Trophoblast cell (in vitro differentiated cells and primary cell): ENCODE results near the gene CPEB1.
A peak's percentile ranks its signal among the peaks of the same experiment; 100 is the strongest.

Experiments
- DNase-seq, 2 donors: peaks; one replicate each; pipeline ENCODE4 v3.0.0-alpha.2; 2016
- H2AFZ ChIP-seq: 2 replicates; pipeline ENCODE4 v1.6.1; 2013; ENCODE audit warnings: low read length, moderate library complexity, mild to moderate bottlenecking; ENCODE audit not compliant: insufficient read depth, poor library complexity
- H2AK5ac ChIP-seq: 2 replicates; pipeline ENCODE4 v1.6.1; 2013; ENCODE audit warnings: mild to moderate bottlenecking, low read length
- H2BK120ac ChIP-seq: 2 replicates; pipeline ENCODE4 v1.6.1; 2013; ENCODE audit warnings: low read length, mild to moderate bottlenecking, moderate library complexity; ENCODE audit not compliant: insufficient read depth, poor library complexity
- H2BK12ac ChIP-seq: 2 replicates; pipeline ENCODE4 v1.6.1; 2013; ENCODE audit warnings: mild to moderate bottlenecking, low read length, moderate library complexity
- H2BK5ac ChIP-seq: 2 replicates; pipeline ENCODE4 v1.6.1; 2013; ENCODE audit warnings: low read length, low read depth, moderate library complexity, mild to moderate bottlenecking; ENCODE audit not compliant: poor library complexity
- H3K14ac ChIP-seq: 2 replicates; pipeline ENCODE4 v1.6.1; 2013; ENCODE audit warnings: mild to moderate bottlenecking, low read length
- H3K18ac ChIP-seq: 2 replicates; pipeline ENCODE4 v1.6.1; 2013; ENCODE audit warnings: mild to moderate bottlenecking, low read length
- H3K23ac ChIP-seq: 2 replicates; pipeline ENCODE4 v1.6.1; 2013; ENCODE audit warnings: low read length
- H3K27ac ChIP-seq: 2 replicates; pipeline ENCODE4 v1.5.1; 2013; ENCODE audit warnings: low read depth, mild to moderate bottlenecking, inconsistent platforms, low read length, moderate library complexity
- H3K27me3 ChIP-seq: 2 replicates; pipeline ENCODE4 v1.6.1; 2013; ENCODE audit warnings: inconsistent platforms, mild to moderate bottlenecking, low read length, moderate library complexity; ENCODE audit not compliant: insufficient read depth
- H3K36me3 ChIP-seq, 2 experiments: 1 replicate in 1 of 2; 2 replicates in 1 of 2; pipeline ENCODE4 v1.6.1; 2013; ENCODE audit warnings: low read length in 2 of 2, mild to moderate bottlenecking in 2 of 2, moderate library complexity in 1 of 2; ENCODE audit not compliant: insufficient read depth in 2 of 2, control insufficient read depth in 1 of 2
- H3K4ac ChIP-seq: 2 replicates; pipeline ENCODE4 v1.6.1; 2013; ENCODE audit warnings: low read depth, mild to moderate bottlenecking, low read length, moderate library complexity
- H3K4me1 ChIP-seq, 2 experiments: 1 replicate in 1 of 2; 2 replicates in 1 of 2; pipeline ENCODE4 v1.6.1; 2013; ENCODE audit warnings: low read length in 2 of 2, mild to moderate bottlenecking in 2 of 2, moderate library complexity in 1 of 2; ENCODE audit not compliant: insufficient read depth in 2 of 2, control insufficient read depth in 1 of 2
- H3K4me2 ChIP-seq: 2 replicates; pipeline ENCODE4 v1.6.1; 2013; ENCODE audit warnings: inconsistent platforms, mild to moderate bottlenecking, low read length, moderate library complexity
- H3K4me3 ChIP-seq: 2 replicates; pipeline ENCODE4 v1.5.1; 2013; ENCODE audit warnings: mild to moderate bottlenecking, low read depth, low read length, inconsistent platforms
- H3K79me1 ChIP-seq: one replicate; pipeline ENCODE4 v1.6.1; 2013; ENCODE audit warnings: low read length
- H3K79me2 ChIP-seq: 2 replicates; pipeline ENCODE4 v1.6.1; 2013; ENCODE audit warnings: low read length, mild to moderate bottlenecking; ENCODE audit not compliant: control insufficient read depth, insufficient read depth, poor library complexity
- H3K9ac ChIP-seq: 2 replicates; pipeline ENCODE4 v1.6.1; 2013; ENCODE audit warnings: mild to moderate bottlenecking, low read length
- H3K9me3 ChIP-seq: 2 replicates; pipeline ENCODE4 v1.6.1; 2013; ENCODE audit warnings: low read depth, mild to moderate bottlenecking, control low read depth, inconsistent platforms, low read length; ENCODE audit not compliant: insufficient read depth
- H4K12ac ChIP-seq: 2 replicates; pipeline ENCODE4 v1.6.1; 2013; ENCODE audit warnings: low read depth, mild to moderate bottlenecking, low read length, moderate library complexity
- H4K8ac ChIP-seq: 2 replicates; pipeline ENCODE4 v1.6.1; 2013; ENCODE audit warnings: low read depth, mild to moderate bottlenecking, low read length, moderate library complexity
- H4K91ac ChIP-seq: one replicate; pipeline ENCODE4 v1.6.1; 2013; ENCODE audit warnings: low read depth, mild to moderate bottlenecking, low read length, moderate library complexity
- WGBS: extraction: QIAGEN DNeasy Blood & Tissue Kit; methylation state at CpG from one replicate; pipeline ENCODE4 v1.1.7; 2013; ENCODE audit warnings: missing lambda C conversion rate; ENCODE audit not compliant: insufficient read length, insufficient coverage; ENCODE audit errors: extremely low coverage; 5-methylcytosine and 5-hydroxymethylcytosine counted together

Gene CPEB1

GRCh38 chr15:82663186-82663600, 16.0 kb upstream of the CPEB1 start:
- Histone ChIP-seq H2BK12ac (no peak overlapping the region), H3K4me3 (no peak overlapping the region), H3K4me1 (no peaks in the 10 kb centered on the region), H4K8ac (no peak overlapping the region), H3K23ac (no peak overlapping the region), H2BK5ac (no peak overlapping the region), H3K79me2 (no peaks in the 10 kb centered on the region), H4K91ac (no peak overlapping the region), H3K4me2 (no peak overlapping the region), H3K4ac (no peak overlapping the region), H4K12ac (no peak overlapping the region), H2BK120ac (no peak overlapping the region), H3K9ac (no peak overlapping the region), H3K14ac (no peak overlapping the region), H2AFZ (no peak overlapping the region), H3K79me1 (no peaks in the 10 kb centered on the region), H3K18ac (no peak overlapping the region), H3K27ac (no peak overlapping the region), H3K36me3 (no peaks in the 10 kb centered on the region), H2AK5ac (no peak overlapping the region), H3K9me3 (no peaks in the 10 kb centered on the region), H3K27me3 (no peaks in the 10 kb centered on the region)
- no CpG with 5 or more reads among the region's 4 CpGs for WGBS
- peak; percentile 29 to 72 for DNase-seq

- H3K27me3 ChIP-seq: no peaks in the 10 kb centered on the region
- H3K23ac ChIP-seq: no peak overlapping the region
- no peak overlapping the region for H2AFZ ChIP-seq
- no peaks in the 10 kb centered on the region for H3K79me1 ChIP-seq
- no peak overlapping the region for H3K14ac ChIP-seq
- H3K4me1 ChIP-seq: no peaks in the 10 kb centered on the region
- no peak overlapping the region for H2BK120ac ChIP-seq
- H3K4ac ChIP-seq: no peak overlapping the region
- H2BK5ac ChIP-seq: no peak overlapping the region
- no peak overlapping the region for H3K27ac ChIP-seq
- DNase-seq: no peak
- H4K8ac ChIP-seq: no peak overlapping the region
- no peak overlapping the region for H3K4me2 ChIP-seq
- no peaks in the 10 kb centered on the region for H3K79me2 ChIP-seq
- H2BK12ac ChIP-seq: no peak overlapping the region
- H4K12ac ChIP-seq: no peak overlapping the region
- no peak overlapping the region for H3K4me3 ChIP-seq
- WGBS: no CpG with 5 or more reads among the region's 9 CpGs
- H4K91ac ChIP-seq: no peak overlapping the region
- no peak overlapping the region for H2AK5ac ChIP-seq
- H3K18ac ChIP-seq: no peak overlapping the region
- H3K9me3 ChIP-seq: no peaks in the 10 kb centered on the region
- no peaks in the 10 kb centered on the region for H3K36me3 ChIP-seq
- no peak overlapping the region for H3K9ac ChIP-seq
Observed at GRCh38 chr15:82662641-82663040, 15.5 kb upstream of the CPEB1 start.

- H4K8ac ChIP-seq: no peak overlapping the region
- no peak overlapping the region for H3K18ac ChIP-seq
- no peak overlapping the region for H4K91ac ChIP-seq
- no peak overlapping the region for H3K14ac ChIP-seq
- H3K9me3 ChIP-seq: no peaks in the 10 kb centered on the region
- no peaks in the 10 kb centered on the region for H3K27me3 ChIP-seq
- H3K4ac ChIP-seq: no peak overlapping the region
- no peak overlapping the region for H3K23ac ChIP-seq
- no peak overlapping the region for H2BK120ac ChIP-seq
- no peak overlapping the region for H2AK5ac ChIP-seq
- no peaks in the 10 kb centered on the region for H3K4me1 ChIP-seq
- H2BK5ac ChIP-seq: no peak overlapping the region
- DNase-seq: no peak
- H3K79me2 ChIP-seq: no peaks in the 10 kb centered on the region
- no peak overlapping the region for H3K4me3 ChIP-seq
- H4K12ac ChIP-seq: no peak overlapping the region
- WGBS: no CpG with 5 or more reads among the region's 1 CpG
- H2BK12ac ChIP-seq: no peak overlapping the region
- no peak overlapping the region for H3K9ac ChIP-seq
- H3K4me2 ChIP-seq: no peak overlapping the region
- H2AFZ ChIP-seq: no peak overlapping the region
- H3K36me3 ChIP-seq: no peaks in the 10 kb centered on the region
- H3K27ac ChIP-seq: no peak overlapping the region
- no peaks in the 10 kb centered on the region for H3K79me1 ChIP-seq
Observed at GRCh38 chr15:82660378-82660777, 13.2 kb upstream of the CPEB1 start.

GRCh38 chr15:82656641-82657266, 9.6 kb upstream of the CPEB1 start:
- Histone ChIP-seq H3K4ac (no peak overlapping the region), H3K18ac (no peak overlapping the region), H3K23ac (no peak overlapping the region), H3K9ac (no peak overlapping the region), H4K8ac (no peak overlapping the region), H3K27ac (no peak overlapping the region), H3K14ac (no peak overlapping the region), H3K79me1 (no peaks in the 10 kb centered on the region), H2BK120ac (no peak overlapping the region), H4K91ac (no peak overlapping the region), H3K27me3 (no peaks in the 10 kb centered on the region), H3K79me2 (no peaks in the 10 kb centered on the region), H4K12ac (no peak overlapping the region), H3K4me1 (no peaks in the 10 kb centered on the region), H3K4me2 (no peak overlapping the region), H2BK5ac (no peak overlapping the region), H2AK5ac (no peak overlapping the region), H2BK12ac (no peak overlapping the region), H3K36me3 (no peaks in the 10 kb centered on the region), H2AFZ (no peak overlapping the region), H3K4me3 (peak overlapping the region; percentile 20), H3K9me3 (no peaks in the 10 kb centered on the region)
- no peak for DNase-seq
- WGBS: no CpG with 5 or more reads among the region's 7 CpGs
